ENCODE data around the gene SNX27. TPM values are rescaled to one million over a fixed set of nuclear protein-coding genes. Genes with fewer than 3 reads are reported as not detected.
"Not testable (repeated sequence)": the region's sequence is repeated elsewhere in the genome, so short reads cannot be mapped to it uniquely, and the experiment has no call there.

Gene SNX27
- total RNA-seq, 2 donors from 2014 or later = 30.3 to 34.8 TPM

- no peaks in the 10 kb centered on the region for H3K4me1 Mint-ChIP-seq (ENCODE audit: low read depth)
- no peak overlapping the region for H3K4me3 Mint-ChIP-seq
- H3K27ac Mint-ChIP-seq = no peak overlapping the region
These were observed 15.0 kb downstream of the SNX27 start for GRCh38 chr1:151626740-151627334.

DNA sequence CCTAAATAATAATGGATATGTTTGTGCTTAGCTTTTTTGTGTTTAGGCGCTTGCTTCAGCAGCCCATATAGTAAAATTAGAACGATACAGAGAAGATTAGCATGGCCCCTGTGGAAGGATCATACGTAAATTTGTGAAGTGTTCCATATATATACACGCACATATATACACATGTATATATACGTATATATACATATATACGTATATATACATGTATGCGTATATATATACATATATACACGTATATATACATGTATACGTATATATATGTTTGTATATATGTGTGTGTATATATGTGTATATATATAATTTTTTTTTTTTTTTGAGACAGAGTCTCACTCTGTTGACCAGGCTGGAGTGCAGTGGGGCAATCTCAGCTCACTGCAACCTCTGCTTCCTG is 17.4 kb downstream of the SNX27 start:
- DNase-seq = no peak
- no peak for ATAC-seq (replicated peaks in 1 of 2)
- Mint-ChIP-seq H3K36me3 (ENCODE audit: insufficient read depth in 2 of 2) (peaks cover 0 to 2% of the 10 kb centered on the region in 2 donors), H3K9me3 (no peaks in the 10 kb centered on the region), H3K4me3 (no peak overlapping the region), H3K4me1 (ENCODE audit: low read depth) (no peaks in the 10 kb centered on the region), H3K27me3 (ENCODE audit: low read depth) (no peaks in the 10 kb centered on the region), H3K27ac (no peak overlapping the region)

More at GRCh38 chr1:151626740-151627334, 15.0 kb downstream of the SNX27 start:
- ATAC-seq (replicated peaks in 1 of 2) = no peak
- H3K9me3 Mint-ChIP-seq = no peaks in the 10 kb centered on the region
- H3K27me3 Mint-ChIP-seq (ENCODE audit: low read depth) = no peaks in the 10 kb centered on the region
- no peak for DNase-seq
- H3K36me3 Mint-ChIP-seq (ENCODE audit: insufficient read depth in 2 of 2) = peaks cover 0 to 2% of the 10 kb centered on the region in 2 donors

GRCh38 chr1:151635479-151636072 is 23.7 kb downstream of the SNX27 start:
- Mint-ChIP-seq H3K36me3 (ENCODE audit: insufficient read depth in 2 of 2) (peaks cover under 1 to 3% of the 10 kb centered on the region in 2 donors), H3K27ac (no peak overlapping the region), H3K4me3 (no peak overlapping the region), H3K4me1 (ENCODE audit: low read depth) (peaks cover 7% of the 10 kb centered on the region), H3K27me3 (ENCODE audit: low read depth) (no peaks in the 10 kb centered on the region), H3K9me3 (no peaks in the 10 kb centered on the region)
- ATAC-seq (replicated peaks in 1 of 2) (no peak), DNase-seq (no peak)

- no peak for ATAC-seq (replicated peaks in 1 of 2)
- no peaks in the 10 kb centered on the region for H3K27me3 Mint-ChIP-seq (ENCODE audit: low read depth)
- H3K4me1 Mint-ChIP-seq (ENCODE audit: low read depth) = peaks cover 14% of the 10 kb centered on the region
- H3K27ac Mint-ChIP-seq = no peak overlapping the region
- H3K9me3 Mint-ChIP-seq = no peaks in the 10 kb centered on the region
- H3K4me3 Mint-ChIP-seq = no peak overlapping the region
- peaks cover 4 to 5% of the 10 kb centered on the region in 2 donors for H3K36me3 Mint-ChIP-seq (ENCODE audit: insufficient read depth in 2 of 2)
- no peak for DNase-seq
These were observed 26.4 kb downstream of the SNX27 start for GRCh38 chr1:151638074-151638775.

GRCh38 chr1:151638812-151639211 is 27.0 kb downstream of the SNX27 start:
- Mint-ChIP-seq H3K27ac (no peak overlapping the region), H3K4me3 (no peak overlapping the region), H3K4me1 (ENCODE audit: low read depth) (peaks cover 14% of the 10 kb centered on the region), H3K27me3 (ENCODE audit: low read depth) (no peaks in the 10 kb centered on the region), H3K9me3 (no peaks in the 10 kb centered on the region), H3K36me3 (ENCODE audit: insufficient read depth in 2 of 2) (peaks cover 4 to 5% of the 10 kb centered on the region in 2 donors)
- DNase-seq (no peak), ATAC-seq (replicated peaks in 1 of 2) (no peak)

DNA sequence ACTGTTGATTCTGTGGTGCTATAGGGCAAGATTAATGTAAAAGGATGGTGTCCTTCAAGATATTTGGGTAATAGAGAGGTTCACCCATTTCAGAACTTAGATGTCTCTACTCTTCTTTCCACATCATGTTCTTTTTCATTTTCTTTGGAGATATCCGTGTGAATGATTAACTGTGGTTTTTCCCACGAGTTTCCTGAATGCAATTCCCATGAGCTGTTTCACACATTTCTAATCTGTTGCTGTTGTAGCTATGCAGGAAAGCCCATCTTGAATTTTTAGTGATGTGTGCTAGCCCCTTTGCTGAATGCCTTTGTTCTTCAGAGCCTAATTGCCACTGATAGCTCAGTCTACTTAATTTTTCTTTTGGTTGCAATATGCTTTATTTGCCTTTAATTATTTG is 27.6 kb downstream of the SNX27 start:
- H3K36me3 Mint-ChIP-seq (ENCODE audit: insufficient read depth in 2 of 2) = peaks cover 4 to 5% of the 10 kb centered on the region in 2 donors
- ATAC-seq (replicated peaks in 1 of 2) (no peak), DNase-seq (no peak)
- no peak overlapping the region for H3K4me3 Mint-ChIP-seq
- H3K27me3 Mint-ChIP-seq (ENCODE audit: low read depth) = no peaks in the 10 kb centered on the region
- H3K4me1 Mint-ChIP-seq (ENCODE audit: low read depth) = peaks cover 14% of the 10 kb centered on the region
- peak overlapping the region; percentile 31 for H3K27ac Mint-ChIP-seq
- H3K9me3 Mint-ChIP-seq = no peaks in the 10 kb centered on the region

GRCh38 chr1:151641229-151641628 is 29.4 kb downstream of the SNX27 start:
- Mint-ChIP-seq H3K27me3 (ENCODE audit: low read depth) (no peaks in the 10 kb centered on the region), H3K36me3 (ENCODE audit: insufficient read depth in 2 of 2) (peaks cover 5 to 6% of the 10 kb centered on the region in 2 donors), H3K27ac (no peak overlapping the region), H3K4me1 (ENCODE audit: low read depth) (peaks cover 10% of the 10 kb centered on the region), H3K9me3 (no peaks in the 10 kb centered on the region), H3K4me3 (no peak overlapping the region)
- ATAC-seq (replicated peaks in 1 of 2) = no peak
- DNase-seq = no peak

- H3K4me1 Mint-ChIP-seq (ENCODE audit: low read depth); H3K36me3 Mint-ChIP-seq (ENCODE audit: insufficient read depth in 2 of 2); H3K27me3 Mint-ChIP-seq (ENCODE audit: low read depth); ATAC-seq (replicated peaks in 1 of 2); H3K4me3 Mint-ChIP-seq; DNase-seq; H3K9me3 Mint-ChIP-seq; H3K27ac Mint-ChIP-seq: not testable (repeated sequence)
These were observed 31.2 kb downstream of the SNX27 start for GRCh38 chr1:151643085-151643484.

DNA sequence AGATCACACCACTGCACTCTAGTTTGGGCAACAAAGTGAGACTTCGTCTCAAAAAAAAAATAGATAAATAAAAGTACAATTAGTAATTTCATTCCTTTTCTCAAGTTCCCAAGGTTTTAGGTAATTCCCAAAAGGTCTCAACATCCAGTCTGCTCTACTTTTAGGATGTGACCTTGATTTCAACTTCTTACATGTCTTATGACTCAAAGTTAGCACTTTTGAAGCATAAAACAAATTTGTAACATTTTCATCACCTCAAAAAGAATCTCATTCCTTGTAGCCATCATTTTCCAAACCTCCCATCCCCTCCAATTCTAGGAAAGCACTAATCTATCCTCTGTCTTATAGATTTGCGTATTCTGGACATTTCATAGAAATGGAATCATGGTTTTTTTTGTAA is 32.2 kb downstream of the SNX27 start:
- peaks cover 8 to 13% of the 10 kb centered on the region in 2 donors for H3K36me3 Mint-ChIP-seq (ENCODE audit: insufficient read depth in 2 of 2)
- peaks cover 10% of the 10 kb centered on the region for H3K4me1 Mint-ChIP-seq (ENCODE audit: low read depth)
- no peaks in the 10 kb centered on the region for H3K27me3 Mint-ChIP-seq (ENCODE audit: low read depth)
- H3K9me3 Mint-ChIP-seq = no peaks in the 10 kb centered on the region
- H3K27ac Mint-ChIP-seq = no peak overlapping the region
- no peak overlapping the region for H3K4me3 Mint-ChIP-seq
- DNase-seq (no peak), ATAC-seq (replicated peaks in 1 of 2) (no peak)

GRCh38 chr1:151653397-151653796 is 41.5 kb downstream of the SNX27 start:
- H3K4me1 Mint-ChIP-seq (ENCODE audit: low read depth) = peaks cover 10% of the 10 kb centered on the region
- DNase-seq (no peak), ATAC-seq (replicated peaks in 1 of 2) (no peak)
- H3K36me3 Mint-ChIP-seq (ENCODE audit: insufficient read depth in 2 of 2) = peaks cover 2 to 9% of the 10 kb centered on the region in 2 donors
- no peaks in the 10 kb centered on the region for H3K9me3 Mint-ChIP-seq
- H3K27me3 Mint-ChIP-seq (ENCODE audit: low read depth) = no peaks in the 10 kb centered on the region
- no peak overlapping the region for H3K4me3 Mint-ChIP-seq
- H3K27ac Mint-ChIP-seq = no peak overlapping the region

DNA sequence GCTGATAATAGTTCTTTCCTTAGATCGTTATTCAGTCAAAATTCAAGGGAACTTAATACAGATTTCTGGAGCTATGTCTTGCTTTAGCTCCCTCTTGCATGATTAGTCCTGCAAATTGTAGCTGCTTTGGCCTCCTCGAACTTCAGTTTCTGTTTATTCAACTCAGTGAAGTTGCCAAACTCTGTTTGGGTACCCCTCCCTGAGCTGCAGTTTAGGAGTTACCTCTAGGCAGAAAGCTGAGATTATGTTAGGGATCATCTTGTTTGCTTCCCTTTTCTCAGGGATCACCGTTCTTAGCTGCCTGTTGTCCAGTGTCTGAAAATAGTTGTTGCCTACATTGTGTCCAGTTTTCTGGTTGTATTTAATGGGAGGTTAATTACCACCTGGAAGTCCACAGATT is 43.5 kb downstream of the SNX27 start:
- Mint-ChIP-seq H3K27ac (no peak overlapping the region), H3K9me3 (no peaks in the 10 kb centered on the region), H3K4me3 (no peak overlapping the region), H3K27me3 (ENCODE audit: low read depth) (no peaks in the 10 kb centered on the region), H3K36me3 (ENCODE audit: insufficient read depth in 2 of 2) (peaks cover 2 to 6% of the 10 kb centered on the region in 2 donors), H3K4me1 (ENCODE audit: low read depth) (peaks cover 10% of the 10 kb centered on the region)
- no peak for DNase-seq
- no peak for ATAC-seq (replicated peaks in 1 of 2)

- peaks cover 1 to 9% of the 10 kb centered on the region in 2 donors for H3K36me3 Mint-ChIP-seq (ENCODE audit: insufficient read depth in 2 of 2)
- H3K4me3 Mint-ChIP-seq = no peak overlapping the region
- no peaks in the 10 kb centered on the region for H3K27me3 Mint-ChIP-seq (ENCODE audit: low read depth)
- H3K27ac Mint-ChIP-seq = peak overlapping the region; percentile 5
- no peaks in the 10 kb centered on the region for H3K9me3 Mint-ChIP-seq
- no peak for ATAC-seq (replicated peaks in 1 of 2)
- DNase-seq = no peak
- H3K4me1 Mint-ChIP-seq (ENCODE audit: low read depth) = peaks cover 9% of the 10 kb centered on the region
These were observed 49.9 kb downstream of the SNX27 start for GRCh38 chr1:151661751-151662150.

DNA sequence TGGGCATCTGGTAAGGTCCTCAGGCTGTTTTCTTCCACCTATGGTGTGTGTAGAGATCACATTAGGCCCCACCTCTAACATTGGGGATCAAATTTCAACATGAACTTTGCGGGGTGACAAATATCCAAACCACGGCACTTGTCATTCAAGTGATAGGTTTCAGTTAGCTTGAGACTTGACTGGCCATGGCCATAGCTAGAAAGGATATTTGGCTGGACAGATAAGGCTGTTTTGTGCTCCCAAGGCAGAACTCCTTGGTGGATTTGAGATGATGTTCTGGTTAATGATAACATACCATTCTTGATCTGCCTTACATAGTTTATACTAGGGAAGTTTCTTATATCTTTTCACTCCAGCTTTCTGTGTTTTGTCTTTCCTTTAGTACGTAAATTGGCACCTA is 56.2 kb downstream of the SNX27 start:
- no peaks in the 10 kb centered on the region for H3K27me3 Mint-ChIP-seq (ENCODE audit: low read depth)
- peaks cover 9 to 27% of the 10 kb centered on the region in 2 donors for H3K36me3 Mint-ChIP-seq (ENCODE audit: insufficient read depth in 2 of 2)
- no peaks in the 10 kb centered on the region for H3K9me3 Mint-ChIP-seq
- peaks cover 9% of the 10 kb centered on the region for H3K4me1 Mint-ChIP-seq (ENCODE audit: low read depth)
- no peak overlapping the region for H3K4me3 Mint-ChIP-seq
- DNase-seq (no peak), ATAC-seq (replicated peaks in 1 of 2) (no peak)
- no peak overlapping the region for H3K27ac Mint-ChIP-seq

Data from activated T-cell treated with anti-CD3 and anti-CD28 coated beads, Interleukin-2, amount 50 U/mL, for 72 hours (primary cell).